Osteocyte (in vitro differentiated cells): ENCODE measurements around the gene NTNG1. TPM values are rescaled to one million over a fixed set of nuclear protein-coding genes. Genes with fewer than 3 reads are reported as not detected.

ENCODE experiments used
- DNase-seq: peaks from one replicate; pipeline ENCODE4 v3.0.0; 2021; ENCODE audit warnings: mixed read lengths; ENCODE audit not compliant: unreplicated experiment; ENCODE audit errors: extremely low spot score
- H3K27ac Mint-ChIP-seq: one replicate; pipeline ENCODE4 v1.8.0; 2021; ENCODE audit warnings: mild to moderate bottlenecking, mixed read lengths; ENCODE audit not compliant: unreplicated experiment
- H3K27me3 Mint-ChIP-seq: one replicate; pipeline ENCODE4 v1.8.0; 2021; ENCODE audit warnings: mixed read lengths; ENCODE audit not compliant: unreplicated experiment
- H3K36me3 Mint-ChIP-seq: one replicate; pipeline ENCODE4 v1.8.0; 2021; ENCODE audit warnings: mixed read lengths; ENCODE audit not compliant: unreplicated experiment
- H3K4me1 Mint-ChIP-seq: one replicate; pipeline ENCODE4 v1.8.0; 2021; ENCODE audit warnings: mixed read lengths; ENCODE audit not compliant: unreplicated experiment
- H3K4me3 Mint-ChIP-seq: one replicate; pipeline ENCODE4 v1.8.0; 2021; ENCODE audit warnings: mild to moderate bottlenecking, moderate library complexity, mixed read lengths; ENCODE audit not compliant: unreplicated experiment
- H3K9me3 Mint-ChIP-seq: one replicate; pipeline ENCODE4 v1.8.0; 2021; ENCODE audit warnings: mixed read lengths; ENCODE audit not compliant: unreplicated experiment
- total RNA-seq: library from RNA; stranded (reverse); gene quantifications from 2 replicates; pipeline ENCODE4 v1.2.1, GENCODE V29; 2021
- TF ChIP-seq, protein P1 (sequence below): fragments of 200-600 bp; sonication (generic); IDR thresholded peaks from 2 replicates; pipeline ENCODE4 v1.5.0; 2021; ENCODE audit warnings: antibody characterized with exemption, mild to moderate bottlenecking, moderate library complexity

Gene NTNG1
- total RNA-seq, 1 donor from 2014 or later, result not detected

DNA sequence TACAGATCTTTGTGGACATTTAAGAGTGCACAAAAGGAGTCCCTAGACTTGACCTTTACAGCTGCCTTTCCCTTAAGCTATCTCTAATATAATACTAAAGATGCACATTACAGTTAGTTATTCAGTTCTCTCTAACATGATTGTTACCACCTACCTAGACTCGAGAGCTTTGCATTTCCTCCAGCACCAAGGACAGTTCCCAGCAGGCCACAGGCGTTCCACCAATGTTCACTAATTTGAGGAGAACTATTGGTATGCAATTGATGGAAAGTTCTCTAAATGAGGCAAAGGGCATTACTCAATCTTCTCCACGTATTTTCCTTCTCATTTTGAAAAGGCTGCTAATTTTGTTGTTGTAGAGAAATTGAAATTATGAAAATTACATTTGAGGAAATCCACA lies 5.4 kb upstream of the NTNG1 start:
- Mint-ChIP-seq H3K4me3 (no peak overlapping the region), H3K9me3 (no peaks in the 10 kb centered on the region), H3K27ac (no peak overlapping the region), H3K4me1 (peaks cover 10% of the 10 kb centered on the region), H3K27me3 (peaks cover 26% of the 10 kb centered on the region), H3K36me3 (no peaks in the 10 kb centered on the region)
- TF ChIP-seq, protein P1, sequence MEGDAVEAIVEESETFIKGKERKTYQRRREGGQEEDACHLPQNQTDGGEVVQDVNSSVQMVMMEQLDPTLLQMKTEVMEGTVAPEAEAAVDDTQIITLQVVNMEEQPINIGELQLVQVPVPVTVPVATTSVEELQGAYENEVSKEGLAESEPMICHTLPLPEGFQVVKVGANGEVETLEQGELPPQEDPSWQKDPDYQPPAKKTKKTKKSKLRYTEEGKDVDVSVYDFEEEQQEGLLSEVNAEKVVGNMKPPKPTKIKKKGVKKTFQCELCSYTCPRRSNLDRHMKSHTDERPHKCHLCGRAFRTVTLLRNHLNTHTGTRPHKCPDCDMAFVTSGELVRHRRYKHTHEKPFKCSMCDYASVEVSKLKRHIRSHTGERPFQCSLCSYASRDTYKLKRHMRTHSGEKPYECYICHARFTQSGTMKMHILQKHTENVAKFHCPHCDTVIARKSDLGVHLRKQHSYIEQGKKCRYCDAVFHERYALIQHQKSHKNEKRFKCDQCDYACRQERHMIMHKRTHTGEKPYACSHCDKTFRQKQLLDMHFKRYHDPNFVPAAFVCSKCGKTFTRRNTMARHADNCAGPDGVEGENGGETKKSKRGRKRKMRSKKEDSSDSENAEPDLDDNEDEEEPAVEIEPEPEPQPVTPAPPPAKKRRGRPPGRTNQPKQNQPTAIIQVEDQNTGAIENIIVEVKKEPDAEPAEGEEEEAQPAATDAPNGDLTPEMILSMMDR, result no peak
- DNase-seq, result no peak

DNA sequence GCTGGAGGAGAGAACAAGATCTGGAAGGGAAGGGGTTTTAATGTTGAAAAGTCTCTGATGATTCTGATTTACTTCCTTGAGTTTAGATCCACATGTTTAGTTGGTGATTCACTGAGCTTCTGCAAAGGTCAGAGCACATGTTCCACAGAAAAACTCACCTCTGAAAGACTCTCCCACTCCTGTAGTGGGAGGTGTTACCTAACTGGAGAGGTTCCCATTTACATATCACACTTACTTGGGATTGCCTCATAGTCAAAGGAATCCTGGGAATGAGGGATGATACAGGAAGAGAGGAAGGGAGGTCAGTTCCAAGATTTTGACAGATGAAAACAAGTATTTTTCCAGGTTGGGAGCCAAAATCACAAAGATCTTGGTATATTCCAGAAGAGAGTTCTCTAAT lies 2.7 kb upstream of the NTNG1 start:
- Mint-ChIP-seq H3K4me1 (peaks cover 19% of the 10 kb centered on the region), H3K9me3 (no peaks in the 10 kb centered on the region), H3K36me3 (no peaks in the 10 kb centered on the region), H3K27me3 (peaks cover 42% of the 10 kb centered on the region), H3K27ac (no peak overlapping the region), H3K4me3 (no peak overlapping the region)
- DNase-seq, result no peak
- TF ChIP-seq, protein P1, result no peak

DNA sequence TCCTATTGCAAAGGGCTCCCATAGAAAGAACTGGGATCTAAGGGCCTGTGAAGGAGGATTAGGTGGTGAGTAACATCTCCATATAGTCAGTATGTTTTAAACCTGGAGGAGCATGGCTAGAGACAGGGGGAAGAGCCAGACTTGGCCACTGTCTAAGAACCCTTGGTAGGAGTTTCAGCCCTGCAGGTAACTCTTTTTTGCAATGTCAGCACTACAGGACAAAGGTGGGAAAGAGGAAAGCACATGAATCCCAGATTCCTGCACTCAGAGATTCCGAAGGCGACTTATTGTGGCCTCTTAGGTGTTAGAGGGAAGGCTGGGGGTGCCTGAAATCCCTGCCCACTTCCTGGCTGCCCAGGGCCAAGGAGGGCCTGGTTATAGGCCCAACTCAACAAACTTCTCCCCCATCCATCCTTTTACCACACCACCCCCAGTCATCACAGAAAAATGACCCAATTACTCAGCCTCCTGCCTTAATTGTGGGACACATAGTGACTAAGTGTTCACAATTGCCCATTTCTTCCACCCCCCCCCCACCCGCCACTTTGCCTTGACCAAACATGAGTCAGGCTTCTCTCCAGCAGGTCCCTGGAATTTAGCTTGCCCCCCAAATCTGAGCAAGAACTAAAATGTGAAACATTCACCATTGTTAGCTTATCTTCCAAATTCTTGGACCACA lies 1.9 kb upstream of the NTNG1 start:
- peaks cover 19% of the 10 kb centered on the region for H3K4me1 Mint-ChIP-seq
- H3K4me3 Mint-ChIP-seq, result no peak overlapping the region
- H3K9me3 Mint-ChIP-seq, result no peaks in the 10 kb centered on the region
- peaks cover 40% of the 10 kb centered on the region for H3K27me3 Mint-ChIP-seq
- DNase-seq, result no peak
- H3K27ac Mint-ChIP-seq, result no peak overlapping the region
- no peaks in the 10 kb centered on the region for H3K36me3 Mint-ChIP-seq
- TF ChIP-seq, protein P1, result no peak

DNA sequence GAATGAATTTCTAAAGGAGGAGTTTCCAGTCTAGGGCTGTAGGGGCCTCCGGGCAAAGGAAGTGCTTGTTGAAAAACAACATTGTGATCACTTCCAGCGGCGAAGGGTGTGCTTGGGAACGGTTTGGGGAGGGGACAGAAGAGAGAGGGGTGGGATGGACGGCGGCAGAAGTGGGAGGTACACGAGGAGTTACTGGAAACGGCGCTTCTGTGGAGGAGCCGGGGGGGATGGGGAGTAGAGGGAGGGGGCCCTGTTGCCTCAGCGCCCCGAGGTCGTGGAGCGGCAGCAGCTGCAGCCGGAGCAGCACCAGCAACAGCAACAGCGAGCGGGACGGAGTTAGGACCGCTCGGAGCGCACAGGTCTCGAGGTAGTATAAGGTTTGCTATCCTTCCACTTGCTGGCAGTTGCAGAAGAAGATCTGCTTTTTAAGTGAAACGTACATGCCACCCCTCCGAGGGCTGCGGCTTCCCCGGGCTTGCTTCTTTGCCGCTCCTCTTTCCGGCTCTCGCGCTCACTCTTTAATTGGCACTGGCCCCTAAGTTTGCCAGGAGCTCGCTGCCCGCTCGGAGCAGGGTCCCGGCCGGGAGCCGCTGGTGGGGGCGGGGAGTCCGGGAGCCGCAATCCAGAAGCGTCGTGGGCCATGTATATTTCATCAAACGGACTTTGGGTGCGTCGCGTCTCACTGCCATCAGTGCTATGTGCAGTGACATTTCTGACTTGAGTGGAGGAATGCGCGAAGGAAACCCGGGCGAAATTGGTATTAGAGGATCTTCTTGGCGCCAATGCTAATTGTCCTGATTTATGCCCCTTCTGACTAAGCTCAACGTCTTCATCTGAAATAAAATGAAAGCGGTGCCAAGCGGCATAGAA lies 771 bp upstream of the NTNG1 start:
- peak overlapping the region; percentile 81 for H3K4me3 Mint-ChIP-seq
- H3K4me1 Mint-ChIP-seq, result peaks cover 19% of the 10 kb centered on the region
- no peaks in the 10 kb centered on the region for H3K9me3 Mint-ChIP-seq
- peaks cover 48% of the 10 kb centered on the region for H3K27me3 Mint-ChIP-seq
- peak overlapping the region; percentile 27 for H3K27ac Mint-ChIP-seq
- TF ChIP-seq, protein P1, result no peak
- DNase-seq, result no peak
- H3K36me3 Mint-ChIP-seq, result no peaks in the 10 kb centered on the region

DNA sequence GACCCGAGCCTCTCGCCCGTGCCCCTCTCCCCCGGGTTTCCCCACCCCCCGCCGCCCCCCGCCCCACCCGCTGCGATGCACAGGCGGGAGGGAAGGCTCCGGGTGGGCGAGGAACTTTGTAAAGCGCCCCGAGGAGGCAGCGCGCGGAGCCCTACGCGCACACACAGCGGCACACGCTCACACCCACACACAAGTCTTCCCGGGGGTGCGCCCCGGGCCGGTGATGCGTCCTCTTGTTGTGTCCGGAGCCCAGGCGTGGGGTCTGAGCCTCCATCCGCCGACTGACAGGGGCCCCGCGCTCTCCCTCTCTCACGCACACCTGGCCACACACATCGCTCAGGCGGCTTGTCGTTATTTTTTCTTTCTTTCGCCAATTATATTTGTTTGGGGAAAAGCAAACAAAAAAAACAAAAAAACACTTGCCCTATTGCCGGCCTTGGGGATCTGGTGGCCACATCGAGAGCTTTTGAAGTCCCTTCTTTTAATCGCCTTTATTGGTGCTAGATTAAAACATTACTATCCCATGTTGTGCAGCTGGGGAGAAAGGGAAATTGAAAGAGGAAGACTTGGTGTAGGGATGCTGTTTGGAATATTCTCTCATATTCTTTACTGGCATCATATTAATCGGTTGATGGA lies 770 bp downstream of the NTNG1 start:
- Mint-ChIP-seq H3K36me3 (no peaks in the 10 kb centered on the region), H3K4me1 (peaks cover 19% of the 10 kb centered on the region), H3K4me3 (peak overlapping the region; percentile 76), H3K27ac (no peak overlapping the region), H3K27me3 (peaks cover 51% of the 10 kb centered on the region), H3K9me3 (no peaks in the 10 kb centered on the region)
- TF ChIP-seq, protein P1, result no peak
- no peak for DNase-seq
